HCT116 (cell line): Measurements from ENCODE around the gene ADAMTS4. TPM values are rescaled to one million over a fixed set of nuclear protein-coding genes. Genes with fewer than 3 reads are reported as not detected.

Source experiments
- ATAC-seq: fragments of 200-7000 bp; cut with Tn5 transposase; 2 replicates; pipeline ENCODE4 v1.9.1; 2020; ENCODE audit warnings: mild to moderate bottlenecking, moderate library complexity
- BruUV-seq: library from RNA; stranded (reverse); fragments of 400-500 nt; replicated peaks from 2 replicates; lab custom pipeline; 2021; lab: Mats Ljungman, UMichigan
- CTCF ChIA-PET: fragments of 300-600 bp; sonication (Branson Sonifier 250); formaldehyde crosslinking; loops from one replicate; lab custom pipeline; 2021; ENCODE audit warnings: antibody characterized with exemption; lab: Charles Lee
- POLR2A ChIA-PET: fragments of 300-600, 350-600 bp; sonication (Branson Sonifier 250); formaldehyde crosslinking; loops from one replicate; lab custom pipeline; 2021; ENCODE audit warnings: antibody characterized with exemption; lab: Charles Lee
- RAD21 ChIA-PET, 2 experiments: fragments of 300-600 bp; sonication (Branson Sonifier 250); formaldehyde crosslinking; loops; one replicate each; lab custom pipeline; 2023; ENCODE audit warnings: low total read pairs in 2 of 2; ENCODE audit not compliant: uncharacterized antibody in 2 of 2, unreplicated experiment in 2 of 2, low non-redundant PET in 1 of 2; lab: Charles Lee
- DNase-seq: peaks from one replicate; pipeline ENCODE4 v3.0.0-alpha.2; 2010; ENCODE audit warnings: low read depth, low spot score
- H2AFZ ChIP-seq: fragments of 200-600 bp; shearing (Covaris generic), sonication (generic); 2 replicates; pipeline ENCODE4 v1.6.1; 2017; ENCODE audit warnings: low read depth, mixed run types, mixed read lengths, antibody characterized with exemption, low read length; ENCODE audit not compliant: poor library complexity, severe bottlenecking
- H3K27ac ChIP-seq: 2 replicates; pipeline ENCODE4 v1.5.1; 2012; ENCODE audit warnings: low read depth, low read length
- H3K27me3 ChIP-seq: fragments of 200-600 bp; sonication (generic); 2 replicates; pipeline ENCODE4 v1.6.1; 2016; ENCODE audit warnings: mixed run types, low read length, mixed read lengths; ENCODE audit not compliant: insufficient read depth
- H3K36me3 ChIP-seq, 2 experiments: fragments of 200-500 bp in 1 of 2; fragments of 200-600 bp in 1 of 2; sonication (Bioruptor generic) in 1 of 2; sonication (generic) in 1 of 2; 2 replicates each; pipeline versions ENCODE4 v1.5.1 to v1.6.1; 2014 to 2016; ENCODE audit warnings: low read length in 2 of 2, inconsistent platforms in 1 of 2, mixed read lengths in 1 of 2, mixed run types in 1 of 2; ENCODE audit not compliant: insufficient read depth in 2 of 2, control insufficient read depth in 1 of 2
- H3K4me1 ChIP-seq, 2 experiments: fragments of 200-600 bp in 1 of 2; sonication (generic) in 1 of 2; 2 replicates each; pipeline versions ENCODE4 v1.5.1 to v1.6.1; 2012 to 2017; ENCODE audit warnings: low read length in 2 of 2, inconsistent platforms in 1 of 2, mild to moderate bottlenecking in 1 of 2, mixed read lengths in 1 of 2, mixed run types in 1 of 2, moderate library complexity in 1 of 2; ENCODE audit not compliant: insufficient read depth in 2 of 2, control insufficient read depth in 1 of 2
- H3K4me2 ChIP-seq: fragments of 200-600 bp; sonication (generic); 2 replicates; pipeline ENCODE4 v1.6.1; 2017; ENCODE audit warnings: mixed run types, low read length, mixed read lengths
- H3K4me3 ChIP-seq, 2 experiments: fragments of 200-600 bp in 1 of 2; sonication (generic) in 1 of 2; replicated peaks in 1 of 2; 2 replicates each; pipeline ENCODE4 v1.5.1; 2011 to 2016; ENCODE audit warnings: low read length in 2 of 2, control low read depth in 1 of 2, low read depth in 1 of 2, mild to moderate bottlenecking in 1 of 2, mixed read lengths in 1 of 2, mixed run types in 1 of 2
- H3K79me2 ChIP-seq: fragments of 200-600 bp; sonication (generic); 2 replicates; pipeline ENCODE4 v1.6.1; 2017; ENCODE audit warnings: mild to moderate bottlenecking, mixed run types, low read length, moderate library complexity, mixed read lengths; ENCODE audit not compliant: insufficient read depth
- H3K9ac ChIP-seq: fragments of 200-600 bp; sonication (generic); 2 replicates; pipeline ENCODE4 v1.6.1; 2016; ENCODE audit warnings: low read length, mixed read lengths
- H3K9me2 ChIP-seq: fragments of 200-600 bp; sonication (generic), shearing (Covaris generic); 2 replicates; pipeline ENCODE4 v1.6.1; 2017; ENCODE audit warnings: mixed run types, mild to moderate bottlenecking, moderate library complexity; ENCODE audit not compliant: insufficient read depth
- H3K9me3 ChIP-seq, 2 experiments: fragments of 200-500 bp in 1 of 2; fragments of 200-600 bp in 1 of 2; sonication (Bioruptor generic) in 1 of 2; sonication (generic) in 1 of 2; 2 replicates each; pipeline ENCODE4 v1.6.1; 2014 to 2017; ENCODE audit warnings: low read length in 2 of 2, mixed read lengths in 2 of 2, inconsistent platforms in 1 of 2, low read depth in 1 of 2, mild to moderate bottlenecking in 1 of 2, mixed run types in 1 of 2, moderate library complexity in 1 of 2; ENCODE audit not compliant: control insufficient read depth in 1 of 2, insufficient read depth in 1 of 2
- H4K20me1 ChIP-seq: fragments of 200-600 bp; sonication (generic), shearing (Covaris generic); 2 replicates; pipeline ENCODE4 v1.6.1; 2017; ENCODE audit warnings: mixed run types, mild to moderate bottlenecking, moderate library complexity; ENCODE audit not compliant: insufficient read depth
- CTCF ChIP-seq, 3 experiments: fragments of 200-600 bp in 1 of 3; sonication (generic) in 1 of 3; IDR thresholded peaks in 2 of 3; conservative IDR thresholded peaks in 1 of 3; 2 replicates each; pipeline ENCODE4 v1.5.1; 2012 to 2017; ENCODE audit warnings: low read depth in 2 of 3, low read length in 2 of 3, antibody characterized with exemption in 1 of 3, borderline replicate concordance in 1 of 3, control low read depth in 1 of 3, mild to moderate bottlenecking in 1 of 3, mixed read lengths in 1 of 3, mixed run types in 1 of 3, moderate library complexity in 1 of 3; ENCODE audit not compliant: insufficient read depth in 1 of 3
- EGR1 ChIP-seq: IDR thresholded peaks from 2 replicates; pipeline ENCODE4 v1.6.1; 2012; ENCODE audit warnings: low read depth
- EZH2phosphoT487 ChIP-seq: fragments of 200-600 bp; IDR thresholded peaks from 2 replicates; pipeline ENCODE4 v1.6.1; 2018; ENCODE audit warnings: antibody characterized with exemption, borderline replicate concordance
- FOSL1 ChIP-seq: IDR thresholded peaks from 2 replicates; pipeline ENCODE4 v1.6.1; 2012; ENCODE audit warnings: low read depth
- JUND ChIP-seq: IDR thresholded peaks from 2 replicates; pipeline ENCODE4 v1.6.1; 2012
- RAD21 ChIP-seq: IDR thresholded peaks from 2 replicates; pipeline ENCODE4 v1.6.1; 2012; ENCODE audit warnings: low read depth, mild to moderate bottlenecking
- REST ChIP-seq: IDR thresholded peaks from 2 replicates; pipeline ENCODE4 v1.6.1; 2012; ENCODE audit warnings: low read depth
- SP1 ChIP-seq: IDR thresholded peaks from 2 replicates; pipeline ENCODE4 v1.6.1; 2012; ENCODE audit warnings: low read depth
- YY1 ChIP-seq: IDR thresholded peaks from 2 replicates; pipeline ENCODE4 v1.6.1; 2011; ENCODE audit warnings: low read length, low read depth, moderate library complexity, mild to moderate bottlenecking; ENCODE audit not compliant: insufficient replicate concordance; ENCODE audit errors: extremely low read depth
- ZNF274 ChIP-seq: fragments of 200-500 bp; sonication (Bioruptor generic); IDR thresholded peaks from 2 replicates; pipeline ENCODE4 v1.6.1; 2014; ENCODE audit warnings: mild to moderate bottlenecking, low read depth, low read length, inconsistent platforms
- intact Hi-C: fragments of 100-400 bp; cut with micrococcal nuclease; formaldehyde crosslinking; loops from 2 replicates; pipeline ENCODE4 v1.10.0; 2022
- total RNA-seq: library from RNA; stranded (reverse); gene quantifications from one replicate; pipeline ENCODE4 v1.2.1, GENCODE V29; 2021; ENCODE audit not compliant: unreplicated experiment
- TF ChIP-seq, protein P1 (sequence below): IDR thresholded peaks from 2 replicates; pipeline ENCODE4 v1.6.1; 2012
- TF ChIP-seq, protein P2 (sequence below): IDR thresholded peaks from 2 replicates; pipeline ENCODE4 v1.6.1; 2012

ADAMTS4 gene
- total RNA-seq, 1 experiment from 2014 or later, result not detected

DNA sequence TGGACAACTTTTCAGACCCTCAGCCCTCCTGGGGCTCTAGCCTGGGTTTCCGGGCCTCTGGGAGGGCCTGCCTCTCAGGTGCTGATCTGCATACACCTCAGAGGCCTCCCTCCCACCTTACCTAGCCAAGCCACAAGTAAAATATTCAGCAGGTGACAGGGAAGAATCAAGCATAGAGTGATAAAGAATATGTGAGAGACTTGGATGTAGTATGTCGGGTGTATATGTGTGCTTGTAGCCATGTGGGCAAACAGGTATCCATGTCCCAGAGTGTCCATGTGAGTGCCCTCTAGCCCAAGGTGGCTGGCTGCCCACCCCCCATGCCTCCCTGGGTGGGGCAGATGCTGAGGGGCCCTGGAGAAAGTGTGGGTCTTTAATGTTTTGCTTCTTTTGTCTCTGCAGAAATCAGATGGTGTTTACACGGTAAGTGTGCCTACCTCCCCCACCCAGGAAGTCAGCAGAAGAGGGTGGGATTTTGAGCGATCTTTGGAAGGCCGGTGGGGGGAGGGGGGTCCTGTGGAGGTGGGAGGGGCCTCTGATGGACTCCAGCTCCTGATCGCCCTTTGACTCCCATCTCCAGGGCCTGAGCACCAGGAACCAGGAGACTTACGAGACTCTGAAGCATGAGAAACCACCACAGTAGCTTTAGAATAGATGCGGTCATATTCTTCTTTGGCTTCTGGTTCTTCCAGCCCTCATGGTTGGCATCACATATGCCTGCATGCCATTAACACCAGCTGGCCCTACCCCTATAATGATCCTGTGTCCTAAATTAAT, 19.6 kb upstream of the ADAMTS4 start:
- H3K79me2 ChIP-seq, result no peaks in the 10 kb centered on the region
- H4K20me1 ChIP-seq, result no peaks in the 10 kb centered on the region
- H3K9ac ChIP-seq, result no peak overlapping the region
- TF ChIP-seq, protein P1, sequence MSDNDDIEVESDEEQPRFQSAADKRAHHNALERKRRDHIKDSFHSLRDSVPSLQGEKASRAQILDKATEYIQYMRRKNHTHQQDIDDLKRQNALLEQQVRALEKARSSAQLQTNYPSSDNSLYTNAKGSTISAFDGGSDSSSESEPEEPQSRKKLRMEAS, result no peak
- no peak for TF ChIP-seq EGR1
- TF ChIP-seq, protein P2, sequence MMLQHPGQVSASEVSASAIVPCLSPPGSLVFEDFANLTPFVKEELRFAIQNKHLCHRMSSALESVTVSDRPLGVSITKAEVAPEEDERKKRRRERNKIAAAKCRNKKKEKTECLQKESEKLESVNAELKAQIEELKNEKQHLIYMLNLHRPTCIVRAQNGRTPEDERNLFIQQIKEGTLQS, result no peak
- TF ChIP-seq, all 23 proteins: peak for 0
- intact Hi-C loops, result no loop called here
- H3K4me3 ChIP-seq, result no peak overlapping the region
- H3K4me1 ChIP-seq, result no peaks in the 10 kb centered on the region
- ChIA-PET RAD21 (no interaction called here), CTCF (no interaction called here), POLR2A (no interaction called here)
- H3K27me3 ChIP-seq, result no peaks in the 10 kb centered on the region
- no peak for DNase-seq
- H3K9me2 ChIP-seq, result 0 out of 2 replicates have a peak, but pooled peaks cover 3% of the 10 kb centered on the region
- BruUV-seq, result no TSS peak
- no peak for ATAC-seq
- no peak overlapping the region for H2AFZ ChIP-seq
- H3K4me2 ChIP-seq, result no peak overlapping the region
- no peaks in the 10 kb centered on the region for H3K9me3 ChIP-seq
- H3K27ac ChIP-seq, result no peak overlapping the region
- H3K36me3 ChIP-seq, result peaks cover 10 to 12% of the 10 kb centered on the region in 2 experiments; a peak in 3 of 4 replicates

DNA sequence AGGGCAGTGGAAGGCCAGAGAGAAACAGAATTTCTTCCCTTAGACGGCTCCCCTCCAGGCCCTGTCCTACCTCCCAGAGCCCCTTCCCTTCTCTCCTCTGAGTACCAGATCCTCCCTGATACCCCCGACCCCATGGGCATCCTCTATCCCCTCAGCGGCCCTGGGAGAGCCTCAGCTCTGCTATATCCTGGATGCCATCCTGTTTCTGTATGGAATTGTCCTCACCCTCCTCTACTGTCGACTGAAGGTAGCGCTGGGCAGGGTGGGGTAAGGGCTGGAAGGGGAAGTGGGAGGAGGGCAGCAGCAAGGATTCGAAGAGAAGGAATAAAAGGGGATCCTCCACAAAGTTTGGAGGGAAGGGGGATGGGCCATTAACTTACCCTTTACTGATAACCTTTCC, 19.0 kb upstream of the ADAMTS4 start:
- POLR2A ChIA-PET, result no interaction called here
- Histone ChIP-seq H3K4me2 (no peak overlapping the region), H3K4me1 (no peaks in the 10 kb centered on the region)

More for the DNA sequence above, 19.0 kb upstream of the ADAMTS4 start:
- no peak for DNase-seq
- peaks cover 17% of the 10 kb centered on the region in 2 experiments; a peak in 3 of 4 replicates for H3K36me3 ChIP-seq
- no peaks in the 10 kb centered on the region for H3K9me3 ChIP-seq
- no peak for ATAC-seq
- ChIA-PET CTCF (interaction anchor here (2.6 kb wide), 1 partner anchor 8 kb away, joined by 9 read pairs; the partner anchor contains the start of gene TOMM40L), RAD21 (no interaction called here)
- no peak overlapping the region for H3K9ac ChIP-seq
- no peak for TF ChIP-seq REST
- TF ChIP-seq ZNF274, result no peak
- TF ChIP-seq JUND, result no peak
- no peak for TF ChIP-seq SP1
- TF ChIP-seq RAD21, result no peak
- no peak for TF ChIP-seq CTCF (IDR thresholded peaks at IDR 0.05 in 2 of 3, conservative IDR thresholded peaks at IDR 0.05 in 1 of 3; ENCODE audit: borderline replicate concordance in 1 of 3, insufficient read depth in 1 of 3, low read depth in 2 of 3, low read length in 2 of 3)
- TF ChIP-seq YY1, result no peak
- TF ChIP-seq EZH2phosphoT487, result no peak
- no peak for TF ChIP-seq FOSL1
- 0 out of 2 replicates have a peak, but pooled peaks cover 3% of the 10 kb centered on the region for H3K9me2 ChIP-seq
- no peak overlapping the region for H2AFZ ChIP-seq
- H4K20me1 ChIP-seq, result no peaks in the 10 kb centered on the region
- BruUV-seq, result no TSS peak
- intact Hi-C loops, result no loop called here
- H3K79me2 ChIP-seq, result no peaks in the 10 kb centered on the region
- H3K4me3 ChIP-seq, result no peak overlapping the region
- H3K27me3 ChIP-seq, result no peaks in the 10 kb centered on the region
- no peak overlapping the region for H3K27ac ChIP-seq
